Coronary artery (tissue), 2 donors: Measurements from ENCODE around the gene PTGES2.

ENCODE experiments used
- DNase-seq: peaks from one replicate; pipeline ENCODE4 v3.0.0-alpha.2; 2017; ENCODE audit warnings: low spot score
- H3K27ac ChIP-seq, 2 donors: fragments of 200-600 bp; sonication (generic); one replicate each; pipeline ENCODE4 v1.5.1; 2016 to 2019
- H3K4me3 ChIP-seq: fragments of 200-600 bp; sonication (generic); 2 replicates; pipeline ENCODE4 v1.5.1; 2016; ENCODE audit warnings: mild to moderate bottlenecking, moderate library complexity
- TF ChIP-seq, protein P1 (sequence below): fragments of 200-600 bp; sonication (generic); IDR thresholded peaks from one replicate; pipeline ENCODE4 v1.5.1; 2019; ENCODE audit warnings: antibody characterized with exemption

Gene PTGES2

DNA sequence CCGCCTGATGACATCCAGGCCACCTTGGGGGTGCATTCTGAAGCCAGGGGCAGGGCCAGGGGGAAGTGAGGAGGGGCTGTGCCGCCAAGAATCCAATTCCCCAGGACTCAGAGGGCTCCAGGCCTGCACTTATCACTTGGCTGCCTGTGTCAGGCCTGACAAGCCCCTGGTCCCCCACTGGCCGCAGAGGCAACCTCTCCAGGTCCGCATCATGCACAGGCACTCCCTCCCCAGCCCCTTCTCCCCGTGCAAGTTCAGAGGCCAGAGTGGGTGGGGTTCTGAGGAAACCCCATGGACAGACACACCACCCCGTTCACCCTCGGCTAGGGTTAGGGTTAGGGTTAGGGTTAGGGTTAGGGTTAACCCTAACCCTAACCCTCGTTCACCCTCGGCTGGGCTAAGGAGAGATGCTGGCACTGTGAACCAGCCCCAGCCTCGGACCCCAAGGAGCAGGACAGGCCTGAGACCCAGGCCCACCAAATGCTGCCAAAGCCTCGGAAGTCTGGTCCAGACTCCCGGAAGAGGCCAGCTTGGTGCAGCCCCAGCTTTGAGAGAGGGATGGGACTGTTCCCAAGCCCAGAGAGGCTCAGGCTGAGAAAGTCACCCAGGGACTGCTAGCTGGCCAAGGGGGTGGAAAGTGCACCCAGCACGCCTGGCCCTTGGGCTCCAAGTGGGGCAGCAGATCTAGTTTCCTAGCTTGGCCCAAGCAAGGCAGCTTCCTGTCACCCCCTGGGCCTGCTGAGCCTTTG lies 26.6 kb upstream of the PTGES2 start:
- TF ChIP-seq, protein P1, sequence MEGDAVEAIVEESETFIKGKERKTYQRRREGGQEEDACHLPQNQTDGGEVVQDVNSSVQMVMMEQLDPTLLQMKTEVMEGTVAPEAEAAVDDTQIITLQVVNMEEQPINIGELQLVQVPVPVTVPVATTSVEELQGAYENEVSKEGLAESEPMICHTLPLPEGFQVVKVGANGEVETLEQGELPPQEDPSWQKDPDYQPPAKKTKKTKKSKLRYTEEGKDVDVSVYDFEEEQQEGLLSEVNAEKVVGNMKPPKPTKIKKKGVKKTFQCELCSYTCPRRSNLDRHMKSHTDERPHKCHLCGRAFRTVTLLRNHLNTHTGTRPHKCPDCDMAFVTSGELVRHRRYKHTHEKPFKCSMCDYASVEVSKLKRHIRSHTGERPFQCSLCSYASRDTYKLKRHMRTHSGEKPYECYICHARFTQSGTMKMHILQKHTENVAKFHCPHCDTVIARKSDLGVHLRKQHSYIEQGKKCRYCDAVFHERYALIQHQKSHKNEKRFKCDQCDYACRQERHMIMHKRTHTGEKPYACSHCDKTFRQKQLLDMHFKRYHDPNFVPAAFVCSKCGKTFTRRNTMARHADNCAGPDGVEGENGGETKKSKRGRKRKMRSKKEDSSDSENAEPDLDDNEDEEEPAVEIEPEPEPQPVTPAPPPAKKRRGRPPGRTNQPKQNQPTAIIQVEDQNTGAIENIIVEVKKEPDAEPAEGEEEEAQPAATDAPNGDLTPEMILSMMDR: no peak
- no peak overlapping the region for H3K27ac ChIP-seq
- no peak for DNase-seq
- H3K4me3 ChIP-seq: no peak overlapping the region

- DNase-seq: no peak
- H3K27ac ChIP-seq: no peak overlapping the region
- TF ChIP-seq, protein P1: no peak
- H3K4me3 ChIP-seq: no peak overlapping the region
Observed at GRCh38 chr9:128153060-128153946, 25.8 kb upstream of the PTGES2 start.

GRCh38 chr9:128152133-128153059 lies 24.9 kb upstream of the PTGES2 start:
- no peak for DNase-seq
- TF ChIP-seq, protein P1: no peak
- no peak overlapping the region for H3K27ac ChIP-seq
- no peak overlapping the region for H3K4me3 ChIP-seq

- TF ChIP-seq, protein P1: no peak
- DNase-seq: no peak
Observed at GRCh38 chr9:128151309-128152132, 24.0 kb upstream of the PTGES2 start.

GRCh38 chr9:128150594-128151308 lies 23.2 kb upstream of the PTGES2 start:
- Histone ChIP-seq H3K4me3 (no peak overlapping the region), H3K27ac (no peak overlapping the region)
- TF ChIP-seq, protein P1: no peak

More at GRCh38 chr9:128151309-128152132, 24.0 kb upstream of the PTGES2 start:
- no peak overlapping the region for H3K4me3 ChIP-seq
- H3K27ac ChIP-seq: no peak overlapping the region

More at GRCh38 chr9:128150594-128151308, 23.2 kb upstream of the PTGES2 start:
- DNase-seq: no peak
